Right lobe of liver (tissue), 4 donors: ENCODE data around the gene RASSF4.

Experiments used
- POLR2A ChIP-seq: fragments of 450-650 bp; IDR thresholded peaks from one replicate; pipeline ENCODE4 v1.6.1; 2017; ENCODE audit warnings: antibody characterized with exemption, mild to moderate bottlenecking
- TF ChIP-seq, protein P1 (sequence below), 4 donors: fragments of 200-600 bp in 3 of 4; fragments of 450-650 bp in 1 of 4; IDR thresholded peaks; one replicate each; pipeline versions ENCODE4 v1.5.1 to v1.8.0; 2016 to 2022; ENCODE audit warnings: antibody characterized with exemption in 4 of 4, mild to moderate bottlenecking in 2 of 4
- donor health status: DM: no; HTN: no; CAD: no.
- donor health status: DM: no; HTN: no; CAD: no.
- donor health status: DM: no; HTN: yes; CAD: no.

DNA sequence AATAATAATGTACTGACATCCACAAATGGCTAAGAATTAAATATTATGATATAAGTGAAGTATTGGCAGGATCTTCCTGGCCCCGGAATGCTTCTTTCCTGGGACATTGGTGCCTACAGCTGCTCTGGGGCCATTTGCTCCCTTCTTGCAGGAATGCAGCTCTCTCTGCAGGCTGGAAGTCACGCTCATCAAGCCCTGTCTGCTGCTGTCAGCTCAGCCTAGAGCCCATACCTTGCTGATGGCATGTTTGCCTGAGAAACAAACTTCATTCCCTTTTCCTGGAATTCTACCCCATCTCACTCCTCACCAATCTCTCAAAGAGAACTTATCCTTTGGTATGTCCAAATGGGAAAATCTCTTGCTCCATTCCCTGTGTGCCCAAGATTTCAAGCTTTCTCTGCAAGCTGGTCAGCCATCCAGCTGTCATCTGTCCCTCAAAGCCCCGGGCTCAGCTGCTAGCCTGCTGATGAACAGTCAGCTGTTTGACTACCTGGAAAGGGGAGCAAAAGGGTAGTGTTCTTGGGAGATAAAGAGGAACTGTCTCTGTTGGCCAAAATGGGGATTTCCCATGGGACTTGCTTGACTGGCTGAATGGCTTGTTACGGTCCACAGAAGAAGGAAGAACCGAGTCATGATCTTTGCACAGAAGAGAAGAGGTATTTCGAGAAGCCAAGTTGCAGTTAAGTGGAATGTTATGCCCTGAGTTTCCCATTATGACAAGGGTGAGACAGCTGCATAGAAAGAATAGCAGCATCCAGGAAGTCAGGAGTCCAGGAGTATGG is 12.0 kb upstream of the RASSF4 start:
- no peak for TF ChIP-seq POLR2A
- TF ChIP-seq, protein P1, sequence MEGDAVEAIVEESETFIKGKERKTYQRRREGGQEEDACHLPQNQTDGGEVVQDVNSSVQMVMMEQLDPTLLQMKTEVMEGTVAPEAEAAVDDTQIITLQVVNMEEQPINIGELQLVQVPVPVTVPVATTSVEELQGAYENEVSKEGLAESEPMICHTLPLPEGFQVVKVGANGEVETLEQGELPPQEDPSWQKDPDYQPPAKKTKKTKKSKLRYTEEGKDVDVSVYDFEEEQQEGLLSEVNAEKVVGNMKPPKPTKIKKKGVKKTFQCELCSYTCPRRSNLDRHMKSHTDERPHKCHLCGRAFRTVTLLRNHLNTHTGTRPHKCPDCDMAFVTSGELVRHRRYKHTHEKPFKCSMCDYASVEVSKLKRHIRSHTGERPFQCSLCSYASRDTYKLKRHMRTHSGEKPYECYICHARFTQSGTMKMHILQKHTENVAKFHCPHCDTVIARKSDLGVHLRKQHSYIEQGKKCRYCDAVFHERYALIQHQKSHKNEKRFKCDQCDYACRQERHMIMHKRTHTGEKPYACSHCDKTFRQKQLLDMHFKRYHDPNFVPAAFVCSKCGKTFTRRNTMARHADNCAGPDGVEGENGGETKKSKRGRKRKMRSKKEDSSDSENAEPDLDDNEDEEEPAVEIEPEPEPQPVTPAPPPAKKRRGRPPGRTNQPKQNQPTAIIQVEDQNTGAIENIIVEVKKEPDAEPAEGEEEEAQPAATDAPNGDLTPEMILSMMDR (IDR thresholded peaks at IDR 0.05) = no peak
